K562 (cell line): ENCODE measurements around the gene WDR46. TPM values are rescaled to one million over a fixed set of nuclear protein-coding genes. Genes with fewer than 3 reads are reported as not detected.

Source experiments
- ASH1L ChIP-seq: fragments of 450-650 bp; IDR thresholded peaks from 2 replicates; pipeline ENCODE4 v1.6.1; 2018; ENCODE audit warnings: borderline replicate concordance, mild to moderate bottlenecking, low read depth; ENCODE audit not compliant: partially characterized antibody
- ATF4 ChIP-seq: fragments of 450-650 bp; formaldehyde crosslinking; IDR thresholded peaks from 2 replicates; pipeline ENCODE4 v1.4.0; 2022; ENCODE audit warnings: mild to moderate bottlenecking, moderate library complexity
- CHCHD3 ChIP-seq: fragments of 250-450 bp; sonication (Bioruptor Pico); IDR thresholded peaks from 2 replicates; pipeline ENCODE4 v2.1.2; 2022; ENCODE audit warnings: mild to moderate bottlenecking
- COPS2 ChIP-seq: fragments of 450-650 bp; conservative IDR thresholded peaks from 2 replicates; pipeline ENCODE4 v1.6.1; 2016; ENCODE audit warnings: mild to moderate bottlenecking, moderate library complexity
- CTBP1 ChIP-seq: fragments of 450-650 bp; IDR thresholded peaks from 2 replicates; pipeline ENCODE4 v1.6.1; 2016; ENCODE audit warnings: borderline replicate concordance
- HINFP ChIP-seq: fragments of 450-650 bp; conservative IDR thresholded peaks from 2 replicates; pipeline ENCODE4 v1.6.1; 2016; ENCODE audit warnings: missing genetic modification characterization, low read depth, mild to moderate bottlenecking, control low read depth, missing compliant biosample characterization
- TBL1XR1 ChIP-seq, 2 experiments: IDR thresholded peaks; 2 replicates each; pipeline ENCODE4 v1.6.1; 2012; ENCODE audit warnings: improper control_type of control experiment in 2 of 2, low read length in 2 of 2, mild to moderate bottlenecking in 1 of 2
- TGIF2 ChIP-seq: sonication (generic); formaldehyde crosslinking; IDR thresholded peaks from 2 replicates; pipeline ENCODE4 v1.8.1; 2022; ENCODE audit warnings: mild to moderate bottlenecking, missing genetic modification reagents, moderate library complexity
- ZBTB26 ChIP-seq: fragments of 450-650 bp; formaldehyde crosslinking; IDR thresholded peaks from 2 replicates; pipeline ENCODE4 v1.4.0; 2022; ENCODE audit warnings: missing genetic modification characterization
- ZNF274 ChIP-seq: IDR thresholded peaks from 2 replicates; pipeline ENCODE4 v1.6.1; 2011; ENCODE audit warnings: low read depth, mild to moderate bottlenecking, low read length, moderate library complexity, borderline replicate concordance
- ZNF318 ChIP-seq, 2 experiments: fragments of 450-650 bp; IDR thresholded peaks; 2 replicates each; pipeline ENCODE4 v1.6.1; 2016; ENCODE audit warnings: mild to moderate bottlenecking in 2 of 2, borderline replicate concordance in 1 of 2, low read depth in 1 of 2, moderate library complexity in 1 of 2
- ZNF518B ChIP-seq: fragments of 250-450 bp; sonication (Bioruptor Pico); IDR thresholded peaks from 2 replicates; pipeline ENCODE4 v1.5.0; 2021; ENCODE audit warnings: mild to moderate bottlenecking, moderate library complexity
- polyA plus RNA-seq, 8 experiments: library from polyadenylated mRNA; depleted of rRNA in 4 of 8; stranded (reverse) in 5 of 8; unstranded in 3 of 8; fragments of >200 nt; fragmentation: Nextera tagmentation in 2 of 8; fragmentation: Illumina TruSeq in 1 of 8; extraction: Ambion mirVana in 2 of 8; extraction: Trizol in 1 of 8; gene quantifications; 2 replicates each; pipeline versions ENCODE4 v1.2.1 to v1.2.3, GENCODE V29; 2011 to 2014; ENCODE audit warnings: inconsistent platforms in 1 of 8, missing spikeins in 1 of 8
- total RNA-seq, 7 experiments: library from RNA; depleted of rRNA in 6 of 7; stranded (reverse); fragments of >200 nt in 6 of 7; fragmentation: Illumina TruSeq in 2 of 7; extraction: Trizol in 2 of 7; gene quantifications; 2 replicates each; pipeline versions ENCODE4 v1.2.1 to v1.2.3, GENCODE V29; 2011 to 2021; ENCODE audit warnings: low replicate concordance in 1 of 7

WDR46 gene
- total and polyA plus RNA-seq, 9 of the 15 experiments (the other 6 are each of a cell fraction or from before 2014, with no cell fraction given): 8.9 to 146 (median 93.1) TPM

- TF ChIP-seq ATF4 (CRISPR knock-in tag) (no peak), TBL1XR1 (IDR thresholded peaks at IDR 0.05; ENCODE audit: low read length in 2 of 2) (0 out of 4 replicates have a peak, but pooled peaks of 1 of the 2 experiments have one; percentile 14), ZNF518B (CRISPR knock-in tag) (no peak), HINFP (tag) (no peak), ASH1L (no peak), CTBP1 (no peak), TGIF2 (CRISPR knock-in tag) (no peak), ZNF274 (no peak), ZNF318 (IDR thresholded peaks at IDR 0.05; ENCODE audit: borderline replicate concordance in 1 of 2, low read depth in 1 of 2) (no peak), COPS2 (no peak), CHCHD3 (CRISPR knock-in tag) (no peak), ZBTB26 (CRISPR knock-in tag) (no peak)
These were observed 17.9 kb downstream of the WDR46 start (continued) for GRCh38 chr6:33271117-33271467.
